HG02981 (cell line): ENCODE data around the gene UGT2B7.

Experiments
- ATAC-seq: cut with Tn5 transposase; IDR thresholded peaks from one replicate; pipeline ENCODE4 v1.9.1; 2021; ENCODE audit warnings: mild to moderate bottlenecking, moderate library complexity; ENCODE audit not compliant: unreplicated experiment

UGT2B7 gene

DNA sequence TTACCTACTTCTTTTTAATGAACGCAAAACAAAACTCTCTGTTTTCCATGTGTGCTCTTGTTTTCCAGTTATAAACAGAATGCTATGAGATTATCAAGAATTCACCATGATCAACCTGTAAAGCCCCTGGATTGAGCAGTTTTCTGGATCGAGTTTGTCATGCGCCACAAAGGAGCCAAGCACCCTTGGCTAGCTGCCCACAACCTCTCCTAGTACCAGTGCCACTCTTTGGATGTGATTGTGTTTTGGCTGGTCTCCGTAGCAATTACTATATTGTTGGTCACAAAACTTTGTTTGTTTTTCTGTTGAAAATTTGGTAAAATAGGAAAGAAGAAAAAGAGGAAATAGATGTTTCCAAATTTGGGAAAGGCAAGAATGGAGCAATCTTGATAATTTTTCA is 51.1 kb downstream of the UGT2B7 start:
- ATAC-seq = no peak

DNA sequence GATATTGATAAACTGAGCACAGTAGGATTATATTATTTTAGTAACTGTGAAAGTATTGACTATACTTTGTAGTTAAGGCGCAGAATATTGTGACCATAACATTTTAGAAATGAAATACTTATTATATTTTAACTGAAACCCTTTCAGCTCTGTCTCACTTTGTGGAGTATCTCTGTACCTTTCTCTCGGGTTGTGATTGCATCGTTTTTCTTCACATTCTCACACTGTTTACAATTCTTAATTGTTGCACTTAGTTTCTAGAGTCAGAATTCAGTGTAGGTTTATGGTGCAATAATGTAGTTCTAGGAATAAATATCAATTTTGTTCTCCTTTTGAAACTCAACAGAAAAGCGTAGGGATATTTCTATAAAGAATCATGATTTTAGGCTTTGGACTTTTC is 57.7 kb downstream of the UGT2B7 start:
- no peak for ATAC-seq

- peak; percentile 68 for ATAC-seq
Measured at GRCh38 chr4:69156913-69157312, 60.6 kb downstream of the UGT2B7 start.
